Fibroblast of upper back skin (primary cell): Measurements from ENCODE around the gene BTG4.
A peak's percentile ranks its signal among the peaks of the same experiment; 100 is the strongest.

Experiments
- DNase-seq: peaks from one replicate; pipeline ENCODE4 v3.0.0-alpha.2; 2013

BTG4 gene

DNA sequence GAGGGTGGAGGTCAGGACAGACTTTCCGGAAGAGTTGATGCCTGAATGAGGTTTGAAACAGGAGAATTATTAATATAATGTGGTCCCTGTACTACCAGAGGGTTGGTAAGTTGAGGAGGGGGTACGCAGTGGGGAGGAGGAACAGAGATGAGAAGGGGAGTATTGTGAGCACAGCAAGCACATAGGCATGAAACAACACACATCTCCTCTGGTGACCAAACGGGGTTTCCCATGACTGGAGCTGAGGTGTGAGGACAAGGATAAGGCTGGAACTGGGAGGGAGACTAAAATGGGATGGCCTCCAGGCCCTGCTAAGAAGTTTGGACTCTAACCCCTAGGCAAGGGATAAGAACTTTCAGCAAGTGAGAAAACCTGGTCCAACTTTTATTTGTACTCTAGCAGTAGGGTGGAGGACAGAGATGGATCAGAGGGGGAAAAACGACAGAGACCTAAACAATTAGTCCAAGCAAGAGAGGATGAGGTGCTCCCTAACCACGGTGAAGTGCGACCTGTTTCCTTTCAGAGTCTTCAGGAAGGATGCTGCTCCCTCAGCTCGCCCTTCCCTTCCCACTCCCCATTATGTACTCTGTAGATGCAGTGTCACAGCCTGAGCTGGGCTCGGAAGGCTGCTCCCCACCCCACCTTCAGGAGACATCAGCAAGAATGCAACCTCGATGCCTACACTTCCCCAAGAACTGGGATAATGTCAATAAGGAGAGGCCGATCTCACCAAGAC lies 59.2 kb downstream of the BTG4 start:
- DNase-seq, result no peak

GRCh38 chr11:111452146-111452545 lies 60.0 kb downstream of the BTG4 start:
- DNase-seq, result peak; percentile 55

- no peak for DNase-seq
These were observed 61.5 kb downstream of the BTG4 start for GRCh38 chr11:111450480-111451320.

DNA sequence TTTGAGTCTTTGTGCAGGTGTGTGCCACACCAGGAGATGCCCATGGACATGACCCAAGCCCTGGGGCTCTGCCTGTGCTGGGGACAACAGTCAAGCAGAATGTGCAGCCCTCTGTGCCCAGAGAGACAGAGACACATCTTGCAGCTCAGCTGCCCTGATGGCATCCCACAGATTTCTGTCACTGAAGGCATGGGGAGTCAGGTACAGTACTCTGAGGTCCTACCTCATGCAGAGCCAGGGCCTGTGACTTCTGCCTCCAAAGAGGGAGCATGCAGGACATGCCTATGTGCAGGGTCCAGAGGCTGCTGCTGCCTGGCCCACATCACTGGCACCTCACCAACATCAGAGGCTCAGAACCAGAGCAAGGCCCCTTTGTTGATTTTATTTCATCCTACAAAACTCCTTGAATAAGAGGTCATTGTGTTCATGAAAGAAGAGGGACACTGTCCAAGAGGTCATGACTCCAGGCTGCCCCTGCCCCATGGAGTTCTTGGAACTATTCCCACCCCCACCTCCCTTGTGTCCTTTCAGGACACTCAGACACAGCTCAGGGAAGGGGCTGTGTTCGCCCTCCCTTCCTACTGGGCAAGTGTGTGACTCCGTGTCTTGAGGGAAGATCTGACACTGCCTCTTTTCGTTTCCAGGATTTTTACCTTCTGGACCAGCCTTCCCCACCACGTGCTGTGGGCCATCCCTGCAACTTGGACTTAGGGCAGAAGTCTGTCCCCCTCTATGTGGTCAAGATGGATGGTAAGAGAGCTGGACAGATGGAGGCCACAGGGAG lies 62.3 kb downstream of the BTG4 start:
- DNase-seq, result no peak

- no peak for DNase-seq
These were observed 63.2 kb downstream of the BTG4 start for GRCh38 chr11:111448831-111449557.

DNA sequence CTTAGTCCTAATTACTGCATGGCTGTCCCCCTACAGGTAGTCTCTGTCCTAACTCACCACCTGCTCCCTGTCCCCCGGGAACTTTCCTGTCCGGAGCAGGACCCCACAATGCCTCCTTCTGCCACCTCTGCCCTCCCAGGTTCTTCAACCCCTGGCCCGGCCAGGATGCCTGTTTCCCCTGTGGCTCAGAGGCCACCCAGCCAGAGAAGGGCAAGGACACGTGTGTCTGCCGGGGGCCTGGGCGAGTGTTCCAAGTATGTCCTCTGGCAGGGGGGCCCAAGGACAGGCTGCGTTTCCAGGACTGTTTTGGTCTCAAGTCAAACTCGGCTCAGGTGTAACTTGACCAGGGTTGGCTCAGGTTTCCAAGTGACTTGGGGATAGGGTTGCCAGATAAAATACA lies 63.8 kb downstream of the BTG4 start:
- no peak for DNase-seq

DNA sequence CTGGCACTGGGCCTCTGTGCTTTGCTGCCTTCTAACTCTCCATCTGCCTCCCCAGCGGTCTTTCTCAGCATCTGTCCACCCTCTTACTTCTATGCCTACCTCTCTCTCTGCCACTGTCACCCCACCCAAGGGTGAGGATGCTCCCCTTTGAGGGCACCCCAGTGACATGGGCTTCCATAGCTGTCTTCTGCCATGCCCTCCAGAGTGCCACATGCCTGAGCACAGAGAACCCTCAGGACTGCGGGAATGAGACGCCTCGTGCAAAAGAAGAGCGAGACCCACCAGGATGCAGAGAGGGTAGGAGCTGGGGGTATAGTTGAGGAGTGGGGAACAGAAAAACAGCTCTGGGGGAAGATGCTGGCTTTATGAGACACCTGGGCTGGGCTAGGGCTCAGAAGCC lies 64.3 kb downstream of the BTG4 start:
- DNase-seq, result no peak

DNA sequence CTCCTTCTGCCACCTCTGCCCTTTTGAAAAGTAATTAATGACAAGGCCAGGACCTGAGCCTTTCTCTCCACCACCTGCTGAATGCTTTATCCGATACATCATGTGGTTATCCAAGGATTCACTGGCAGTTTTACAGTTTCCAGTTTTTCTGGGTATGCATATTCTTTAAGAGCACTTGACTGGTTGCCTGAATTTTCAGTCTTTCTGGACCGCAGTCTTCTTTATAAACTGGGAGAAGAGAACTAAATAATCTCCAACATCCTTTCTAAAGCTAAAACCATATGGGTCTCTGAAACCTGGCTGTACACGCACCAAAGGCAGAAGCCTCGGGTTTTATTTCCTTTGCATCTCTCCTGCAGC lies 65.1 kb downstream of the BTG4 start:
- no peak for DNase-seq

- DNase-seq, result peak; percentile 89
These were observed 65.6 kb downstream of the BTG4 start for GRCh38 chr11:111446404-111447111.

DNA sequence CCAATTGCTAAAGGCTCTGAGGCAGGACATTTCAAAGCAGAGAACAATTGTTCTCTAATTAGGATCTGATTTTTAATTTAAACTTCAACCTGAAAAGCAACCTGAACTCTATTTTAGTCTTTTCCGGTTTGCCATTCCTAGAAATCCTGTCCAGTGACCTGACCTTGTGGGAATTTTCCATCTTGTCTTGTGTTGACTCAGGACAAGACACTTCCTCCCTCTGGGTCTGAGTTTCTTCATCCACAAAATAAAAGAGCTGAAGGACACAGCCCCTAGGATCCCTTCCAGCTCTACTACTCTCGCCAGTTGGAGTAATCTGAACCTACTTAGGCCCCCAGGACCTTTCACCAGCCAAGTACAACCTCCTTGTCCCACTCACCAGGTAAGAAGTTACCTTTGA lies 66.6 kb downstream of the BTG4 start:
- no peak for DNase-seq
